Activated CD8-positive, alpha-beta memory T cell treated with anti-CD3 and anti-CD28 coated beads, Interleukin-2, amount 10 ng/mL, durations not matched to agents 7 days and 5 days (primary cell): ENCODE data around the gene AJM1. TPM values are rescaled to one million over a fixed set of nuclear protein-coding genes. Genes with fewer than 3 reads are reported as not detected.
A peak's percentile ranks its signal among the peaks of the same experiment; 100 is the strongest.
"Not testable (repeated sequence)": the region's sequence is repeated elsewhere in the genome, so short reads cannot be mapped to it uniquely, and the experiment has no call there.

Experiments
- ATAC-seq: fragments of 150-1000 bp; cut with Tn5 transposase; one replicate; pipeline ENCODE4 v1.10.0; 2021; ENCODE audit warnings: moderate library complexity
- CTCF ChIA-PET: fragments of 350-600 bp; sonication (Branson Sonifier 250); formaldehyde crosslinking; loops from one replicate; lab custom pipeline; 2021; ENCODE audit warnings: antibody characterized with exemption; lab: Charles Lee
- DNase-seq: peaks from one replicate; pipeline ENCODE4 v3.0.0-alpha.2; 2020
- H3K27ac Mint-ChIP-seq: one replicate; pipeline ENCODE4 v1.8.0; 2021; ENCODE audit warnings: mild to moderate bottlenecking, mixed read lengths
- H3K27me3 Mint-ChIP-seq: one replicate; pipeline ENCODE4 v1.8.0; 2021; ENCODE audit warnings: mixed read lengths
- H3K36me3 Mint-ChIP-seq: one replicate; pipeline ENCODE4 v1.8.0; 2021; ENCODE audit warnings: mild to moderate bottlenecking, mixed read lengths
- H3K4me1 Mint-ChIP-seq: one replicate; pipeline ENCODE4 v1.8.0; 2021; ENCODE audit warnings: mixed read lengths
- H3K4me3 Mint-ChIP-seq: one replicate; pipeline ENCODE4 v1.8.0; 2021; ENCODE audit warnings: mild to moderate bottlenecking, moderate library complexity, mixed read lengths
- H3K9me3 Mint-ChIP-seq: one replicate; pipeline ENCODE4 v1.8.0; 2022; ENCODE audit warnings: low read depth, mixed read lengths
- total RNA-seq, 2 experiments: library from RNA; stranded (reverse); gene quantifications; one replicate each; pipeline ENCODE4 v1.2.3, GENCODE V29; 2021

Gene AJM1
- total RNA-seq, 2 experiments from 2014 or later: 3.9 to 4.4 TPM

- peaks cover 46% of the 10 kb centered on the region for H3K4me1 Mint-ChIP-seq
- no peaks in the 10 kb centered on the region for H3K27me3 Mint-ChIP-seq
- H3K27ac Mint-ChIP-seq: no peak overlapping the region
- no peak overlapping the region for H3K4me3 Mint-ChIP-seq
- DNase-seq: no peak
- no peaks in the 10 kb centered on the region for H3K9me3 Mint-ChIP-seq
- CTCF ChIA-PET: interaction anchor here (1.3 to 3.6 kb wide), 4 partner anchors 22 to 56 kb away, joined by 3 to 23 read pairs (median 8); partner anchors contain the start of gene AJM1
- no peak for ATAC-seq
- no peaks in the 10 kb centered on the region for H3K36me3 Mint-ChIP-seq
These were observed 38.4 kb downstream of the AJM1 start for GRCh38 chr9:136880651-136881050.

GRCh38 chr9:136881691-136882108 lies 39.4 kb downstream of the AJM1 start:
- peak; percentile 28 for ATAC-seq
- H3K4me1 Mint-ChIP-seq: peaks cover 46% of the 10 kb centered on the region
- H3K36me3 Mint-ChIP-seq: no peaks in the 10 kb centered on the region
- H3K4me3 Mint-ChIP-seq: peak overlapping the region; percentile 76
- H3K9me3 Mint-ChIP-seq: no peaks in the 10 kb centered on the region
- CTCF ChIA-PET: interaction anchor here (0.7 to 3.6 kb wide), 16 partner anchors 14 to 355 kb away, joined by 3 to 23 read pairs (median 4); partner anchors contain the start of genes AJM1 and FBXW5
- DNase-seq: peak; percentile 87
- no peaks in the 10 kb centered on the region for H3K27me3 Mint-ChIP-seq
- H3K27ac Mint-ChIP-seq: peak overlapping the region; percentile 88

- peak overlapping the region; percentile 88 for H3K27ac Mint-ChIP-seq
- H3K9me3 Mint-ChIP-seq: no peaks in the 10 kb centered on the region
- ATAC-seq (peak; percentile 50), DNase-seq (peak; percentile 94)
- peak overlapping the region; percentile 76 for H3K4me3 Mint-ChIP-seq
- H3K4me1 Mint-ChIP-seq: peaks cover 50% of the 10 kb centered on the region
- CTCF ChIA-PET: interaction anchor here (0.7 to 3.6 kb wide), 15 partner anchors 14 to 354 kb away, joined by 3 to 23 read pairs (median 4); partner anchors contain the start of genes AJM1 and FBXW5
- no peaks in the 10 kb centered on the region for H3K27me3 Mint-ChIP-seq
- H3K36me3 Mint-ChIP-seq: peaks cover 4% of the 10 kb centered on the region
These were observed 40.0 kb downstream of the AJM1 start for GRCh38 chr9:136882109-136882946.

- CTCF ChIA-PET: interaction anchor here (1.1 to 3.6 kb wide), 8 partner anchors 15 to 185 kb away, joined by 3 to 23 read pairs (median 4); partner anchors contain the start of genes AJM1 and FBXW5
- not testable (repeated sequence) for ATAC-seq, DNase-seq, H3K27me3 Mint-ChIP-seq, H3K9me3 Mint-ChIP-seq, H3K36me3 Mint-ChIP-seq
- peaks cover 50% of the 10 kb centered on the region for H3K4me1 Mint-ChIP-seq
- H3K4me3 Mint-ChIP-seq: peak overlapping the region; percentile 76
- H3K27ac Mint-ChIP-seq: peak overlapping the region; percentile 88
These were observed 40.6 kb downstream of the AJM1 start for GRCh38 chr9:136882947-136883283.

GRCh38 chr9:136883670-136884069 lies 41.4 kb downstream of the AJM1 start:
- not testable (repeated sequence) for ATAC-seq, H3K4me3 Mint-ChIP-seq, H3K9me3 Mint-ChIP-seq, H3K27me3 Mint-ChIP-seq, H3K36me3 Mint-ChIP-seq, DNase-seq
- CTCF ChIA-PET: interaction anchor here (1.5 to 3.2 kb wide), 3 partner anchors 40 to 96 kb away, joined by 4 to 24 read pairs (median 6); partner anchors contain the start of genes AJM1 and FBXW5
- Mint-ChIP-seq H3K4me1 (peaks cover 57% of the 10 kb centered on the region), H3K27ac (peak overlapping the region; percentile 88)

GRCh38 chr9:136885950-136886578 lies 43.8 kb downstream of the AJM1 start, which contains the start of gene TRAF2:
TRAF2 (plus strand) TSS chr9:136886516; CDS start chr9:136898741, 12,225 bp downstream.
- peak within 1 kb of the TSS; percentile 88 for H3K27ac Mint-ChIP-seq
- DNase-seq (peak; percentile 98), ATAC-seq (peak; percentile 91)
- peak within 1 kb of the TSS; percentile 96 for H3K4me3 Mint-ChIP-seq
- H3K4me1 Mint-ChIP-seq: peaks cover 62% of the 10 kb centered on the region
- H3K36me3 Mint-ChIP-seq: peaks cover 12% of the 10 kb centered on the region
- H3K27me3 Mint-ChIP-seq: no peaks in the 10 kb centered on the region
- CTCF ChIA-PET: interaction anchor here (0.7 to 3.2 kb wide), 8 partner anchors 16 to 149 kb away, joined by 3 to 24 read pairs (median 5); partner anchors contain the start of genes AJM1, C8G and FBXW5
- no peaks in the 10 kb centered on the region for H3K9me3 Mint-ChIP-seq

GRCh38 chr9:136886610-136887597 lies 44.6 kb downstream of the AJM1 start:
- CTCF ChIA-PET: interaction anchor here (0.7 to 3.2 kb wide), 10 partner anchors 12 to 148 kb away, joined by 3 to 24 read pairs (median 5); partner anchors contain the start of genes AJM1, C8G and FBXW5
- Mint-ChIP-seq H3K36me3 (peaks cover 17% of the 10 kb centered on the region), H3K27ac (peak overlapping the region; percentile 88), H3K4me3 (peak overlapping the region; percentile 96), H3K9me3 (no peaks in the 10 kb centered on the region), H3K4me1 (peaks cover 54% of the 10 kb centered on the region), H3K27me3 (no peaks in the 10 kb centered on the region)
- DNase-seq (peak; percentile 65), ATAC-seq (peak; percentile 31)

GRCh38 chr9:136888454-136888853 lies 46.2 kb downstream of the AJM1 start:
- no peaks in the 10 kb centered on the region for H3K27me3 Mint-ChIP-seq
- H3K27ac Mint-ChIP-seq: peak overlapping the region; percentile 8
- H3K4me3 Mint-ChIP-seq: peak overlapping the region; percentile 18
- no peaks in the 10 kb centered on the region for H3K9me3 Mint-ChIP-seq
- CTCF ChIA-PET: interaction anchor here (0.6 to 1.9 kb wide), 3 partner anchors 11 to 187 kb away, joined by 3 to 11 read pairs (median 4); partner anchors contain the start of gene AJM1
- peaks cover 22% of the 10 kb centered on the region for H3K36me3 Mint-ChIP-seq
- H3K4me1 Mint-ChIP-seq: peaks cover 44% of the 10 kb centered on the region
- ATAC-seq: no peak
- DNase-seq: no peak

GRCh38 chr9:136889858-136890257 lies 47.6 kb downstream of the AJM1 start:
- DNase-seq: no peak
- Mint-ChIP-seq H3K27ac (no peak overlapping the region), H3K4me1 (peaks cover 38% of the 10 kb centered on the region), H3K27me3 (no peaks in the 10 kb centered on the region), H3K36me3 (peaks cover 22% of the 10 kb centered on the region), H3K9me3 (no peaks in the 10 kb centered on the region), H3K4me3 (no peak overlapping the region)
- ATAC-seq: no peak
- CTCF ChIA-PET: no interaction called here

GRCh38 chr9:136890661-136891060 lies 48.4 kb downstream of the AJM1 start:
- Mint-ChIP-seq H3K27ac (no peak overlapping the region), H3K4me1 (peaks cover 36% of the 10 kb centered on the region), H3K27me3 (no peaks in the 10 kb centered on the region), H3K9me3 (no peaks in the 10 kb centered on the region), H3K36me3 (peaks cover 26% of the 10 kb centered on the region), H3K4me3 (no peak overlapping the region)
- ATAC-seq: no peak
- CTCF ChIA-PET: no interaction called here
- no peak for DNase-seq
